HepG2 (cell line): Measurements from ENCODE around the gene ODC1. TPM values are rescaled to one million over a fixed set of nuclear protein-coding genes. Genes with fewer than 3 reads are reported as not detected.

ENCODE experiments used
- AGO2 ChIP-seq: fragments of 200-400 bp; formaldehyde crosslinking; optimal IDR thresholded peaks from 2 replicates; pipeline ENCODE3; 2017; ENCODE audit warnings: mild to moderate bottlenecking, low read depth, low read length, moderate library complexity
- ELF3 ChIP-seq: IDR thresholded peaks from 2 replicates; pipeline ENCODE4 v1.6.1; 2016; ENCODE audit warnings: missing genetic modification reagents, missing compliant biosample characterization
- ELF4 ChIP-seq: sonication (generic); formaldehyde crosslinking; IDR thresholded peaks from 2 replicates; pipeline ENCODE4 v1.5.0; 2020; ENCODE audit warnings: missing genetic modification reagents, mild to moderate bottlenecking, moderate library complexity, borderline replicate concordance
- MAF1 ChIP-seq: sonication (generic); formaldehyde crosslinking; IDR thresholded peaks from 2 replicates; pipeline ENCODE4 v1.5.0; 2020; ENCODE audit warnings: missing genetic modification reagents, borderline replicate concordance
- MEF2D ChIP-seq: sonication (generic); formaldehyde crosslinking; IDR thresholded peaks from 2 replicates; pipeline ENCODE4 v1.5.1; 2020; ENCODE audit warnings: mild to moderate bottlenecking, missing genetic modification reagents
- MLLT10 ChIP-seq: sonication (generic); formaldehyde crosslinking; IDR thresholded peaks from 2 replicates; pipeline ENCODE4 v1.4.0; 2020; ENCODE audit warnings: missing genetic modification reagents
- NBN ChIP-seq: fragments of 450-650 bp; conservative IDR thresholded peaks from 2 replicates; pipeline ENCODE4 v1.6.1; 2017
- NR2F6 ChIP-seq, 2 experiments: IDR thresholded peaks; 2 replicates each; pipeline ENCODE4 v1.6.1; 2016; ENCODE audit warnings: antibody characterized with exemption in 1 of 2, mild to moderate bottlenecking in 1 of 2
- RELA ChIP-seq: sonication (generic); formaldehyde crosslinking; IDR thresholded peaks from 2 replicates; pipeline ENCODE4 v1.4.0; 2020; ENCODE audit warnings: missing genetic modification reagents
- SMAD1 ChIP-seq: sonication (generic); formaldehyde crosslinking; IDR thresholded peaks from 2 replicates; pipeline ENCODE4 v1.4.0; 2020; ENCODE audit warnings: missing genetic modification reagents, low read depth, mild to moderate bottlenecking, borderline replicate concordance
- TEAD3 ChIP-seq: optimal IDR thresholded peaks from 2 replicates; pipeline ENCODE3; 2016; ENCODE audit warnings: borderline replicate concordance
- ZFP37 ChIP-seq: sonication (generic); formaldehyde crosslinking; IDR thresholded peaks from 2 replicates; pipeline ENCODE4 v1.4.0; 2020; ENCODE audit warnings: missing genetic modification reagents, borderline replicate concordance
- ZNF30 ChIP-seq: sonication (generic); formaldehyde crosslinking; IDR thresholded peaks from 2 replicates; pipeline ENCODE4 v1.5.0; 2020; ENCODE audit warnings: mild to moderate bottlenecking, missing genetic modification reagents
- ZNF660 ChIP-seq: sonication (generic); formaldehyde crosslinking; IDR thresholded peaks from 2 replicates; pipeline ENCODE4 v1.5.1; 2020; ENCODE audit warnings: mild to moderate bottlenecking, low read depth, missing genetic modification reagents, borderline replicate concordance
- ZSCAN20 ChIP-seq: sonication (generic); formaldehyde crosslinking; IDR thresholded peaks from 2 replicates; pipeline ENCODE4 v1.4.0; 2020; ENCODE audit warnings: missing genetic modification reagents, mild to moderate bottlenecking, borderline replicate concordance
- polyA plus RNA-seq, 8 experiments: library from polyadenylated mRNA; depleted of rRNA in 3 of 8; stranded (reverse) in 7 of 8; unstranded in 1 of 8; fragments of >200 nt; fragmentation: Illumina TruSeq in 4 of 8; extraction: Trizol in 4 of 8; gene quantifications; 2 replicates each; pipeline versions ENCODE4 v1.2.1 to v1.2.3, GENCODE V29; 2011 to 2016; ENCODE audit warnings: low read depth in 4 of 8, missing spikeins in 1 of 8, mixed read lengths in 1 of 8; ENCODE audit not compliant: insufficient read depth in 1 of 8
- total RNA-seq, 5 experiments: library from RNA; depleted of rRNA; stranded (reverse); fragments of >200 nt; fragmentation: Illumina TruSeq; extraction: Trizol; gene quantifications; 2 replicates each; pipeline ENCODE4 v1.2.3, GENCODE V29; 2016; ENCODE audit warnings: low read depth in 1 of 5
- TF ChIP-seq, protein P1 (sequence below): sonication (generic); formaldehyde crosslinking; IDR thresholded peaks from 2 replicates; pipeline ENCODE4 v1.4.0; 2020; ENCODE audit warnings: mild to moderate bottlenecking, missing genetic modification reagents
- TF ChIP-seq, protein P2 (sequence below): sonication (generic); formaldehyde crosslinking; IDR thresholded peaks from 2 replicates; pipeline ENCODE4 v1.4.0; 2020; ENCODE audit warnings: missing genetic modification reagents, borderline replicate concordance
- TF ChIP-seq, protein P3 (sequence below): fragments of 450-650 bp; IDR thresholded peaks from 2 replicates; pipeline ENCODE4 v1.6.1; 2017; ENCODE audit warnings: mild to moderate bottlenecking
- TF ChIP-seq, protein P4 (sequence below): sonication (generic); formaldehyde crosslinking; conservative IDR thresholded peaks from 2 replicates; pipeline ENCODE4 v1.4.0; 2020; ENCODE audit warnings: missing genetic modification reagents

ODC1 gene
- total and polyA plus RNA-seq, 2 of the 13 experiments (the other 11 are each of a cell fraction or from before 2014, with no cell fraction given): 142 to 371 TPM

DNA sequence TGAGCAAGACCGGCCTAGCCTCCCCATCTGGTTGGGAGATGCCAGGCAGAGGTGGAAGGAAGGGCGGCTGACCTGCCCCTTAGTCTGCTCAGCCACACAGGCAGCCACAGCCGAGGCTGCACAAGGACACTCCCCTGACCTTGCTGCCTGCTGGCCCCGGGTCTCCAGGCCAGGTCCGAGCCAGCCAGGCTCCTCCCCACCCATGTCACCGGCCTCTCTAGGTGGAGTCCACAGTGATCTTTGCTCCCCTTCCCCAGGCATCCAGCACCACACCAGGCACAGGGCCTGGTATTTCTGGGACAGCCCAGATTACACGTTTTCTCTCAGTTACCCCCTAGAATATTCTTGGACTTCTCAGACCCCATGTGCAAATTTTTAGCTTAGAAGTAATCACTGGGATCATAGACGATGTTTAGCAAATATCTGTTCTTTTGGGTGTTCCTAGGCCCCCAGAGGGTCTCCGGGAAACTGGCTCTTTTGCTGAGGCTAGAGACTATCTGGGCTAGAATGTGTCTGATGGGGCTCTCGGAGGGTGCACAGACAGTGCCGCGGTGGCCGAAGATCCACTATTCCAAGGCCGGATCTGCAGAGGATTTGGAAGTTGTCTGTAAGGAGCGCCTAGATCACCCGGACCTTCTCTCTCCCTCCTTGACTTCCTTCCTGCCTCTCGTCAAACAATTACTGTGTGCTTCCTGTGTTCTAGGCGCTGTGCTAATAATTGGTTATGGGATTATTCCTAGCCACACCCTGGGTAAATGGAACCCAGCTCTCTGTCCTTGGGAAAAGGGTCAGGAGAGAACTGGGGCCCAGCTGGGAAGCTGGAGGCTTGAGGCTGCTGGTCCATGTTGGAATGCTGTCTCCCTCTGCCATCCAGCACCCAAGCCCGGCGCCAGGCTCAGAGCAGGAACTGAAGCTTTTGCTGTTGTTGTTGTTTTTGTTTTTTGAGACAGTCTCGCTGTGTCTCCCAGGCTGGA is 46.9 kb downstream of the ODC1 start (continued):
- peak; percentile 70 for TF ChIP-seq NR2F6 (IDR thresholded peaks at IDR 0.05)
- peak; percentile 90 for TF ChIP-seq NR2F6 (CRISPR knock-in tag; IDR thresholded peaks at IDR 0.05)
- no peak; the same call in 1 of the 2 replicates for TF ChIP-seq SMAD1 (CRISPR knock-in tag)
- no peak for TF ChIP-seq ELF4 (CRISPR knock-in tag)
- TF ChIP-seq, protein P1, sequence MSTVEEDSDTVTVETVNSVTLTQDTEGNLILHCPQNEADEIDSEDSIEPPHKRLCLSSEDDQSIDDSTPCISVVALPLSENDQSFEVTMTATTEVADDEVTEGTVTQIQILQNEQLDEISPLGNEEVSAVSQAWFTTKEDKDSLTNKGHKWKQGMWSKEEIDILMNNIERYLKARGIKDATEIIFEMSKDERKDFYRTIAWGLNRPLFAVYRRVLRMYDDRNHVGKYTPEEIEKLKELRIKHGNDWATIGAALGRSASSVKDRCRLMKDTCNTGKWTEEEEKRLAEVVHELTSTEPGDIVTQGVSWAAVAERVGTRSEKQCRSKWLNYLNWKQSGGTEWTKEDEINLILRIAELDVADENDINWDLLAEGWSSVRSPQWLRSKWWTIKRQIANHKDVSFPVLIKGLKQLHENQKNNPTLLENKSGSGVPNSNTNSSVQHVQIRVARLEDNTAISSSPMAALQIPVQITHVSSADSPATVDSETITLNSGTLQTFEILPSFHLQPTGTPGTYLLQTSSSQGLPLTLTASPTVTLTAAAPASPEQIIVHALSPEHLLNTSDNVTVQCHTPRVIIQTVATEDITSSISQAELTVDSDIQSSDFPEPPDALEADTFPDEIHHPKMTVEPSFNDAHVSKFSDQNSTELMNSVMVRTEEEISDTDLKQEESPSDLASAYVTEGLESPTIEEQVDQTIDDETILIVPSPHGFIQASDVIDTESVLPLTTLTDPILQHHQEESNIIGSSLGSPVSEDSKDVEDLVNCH (CRISPR knock-in tag): no peak
- no peak for TF ChIP-seq MEF2D (CRISPR knock-in tag)
- TF ChIP-seq ZNF660 (CRISPR knock-in tag): no peak
- TF ChIP-seq ZFP37 (CRISPR knock-in tag): peak; percentile 23; the same call in 1 of the 2 replicates
- no peak for TF ChIP-seq MLLT10 (CRISPR knock-in tag)
- TF ChIP-seq, protein P2, sequence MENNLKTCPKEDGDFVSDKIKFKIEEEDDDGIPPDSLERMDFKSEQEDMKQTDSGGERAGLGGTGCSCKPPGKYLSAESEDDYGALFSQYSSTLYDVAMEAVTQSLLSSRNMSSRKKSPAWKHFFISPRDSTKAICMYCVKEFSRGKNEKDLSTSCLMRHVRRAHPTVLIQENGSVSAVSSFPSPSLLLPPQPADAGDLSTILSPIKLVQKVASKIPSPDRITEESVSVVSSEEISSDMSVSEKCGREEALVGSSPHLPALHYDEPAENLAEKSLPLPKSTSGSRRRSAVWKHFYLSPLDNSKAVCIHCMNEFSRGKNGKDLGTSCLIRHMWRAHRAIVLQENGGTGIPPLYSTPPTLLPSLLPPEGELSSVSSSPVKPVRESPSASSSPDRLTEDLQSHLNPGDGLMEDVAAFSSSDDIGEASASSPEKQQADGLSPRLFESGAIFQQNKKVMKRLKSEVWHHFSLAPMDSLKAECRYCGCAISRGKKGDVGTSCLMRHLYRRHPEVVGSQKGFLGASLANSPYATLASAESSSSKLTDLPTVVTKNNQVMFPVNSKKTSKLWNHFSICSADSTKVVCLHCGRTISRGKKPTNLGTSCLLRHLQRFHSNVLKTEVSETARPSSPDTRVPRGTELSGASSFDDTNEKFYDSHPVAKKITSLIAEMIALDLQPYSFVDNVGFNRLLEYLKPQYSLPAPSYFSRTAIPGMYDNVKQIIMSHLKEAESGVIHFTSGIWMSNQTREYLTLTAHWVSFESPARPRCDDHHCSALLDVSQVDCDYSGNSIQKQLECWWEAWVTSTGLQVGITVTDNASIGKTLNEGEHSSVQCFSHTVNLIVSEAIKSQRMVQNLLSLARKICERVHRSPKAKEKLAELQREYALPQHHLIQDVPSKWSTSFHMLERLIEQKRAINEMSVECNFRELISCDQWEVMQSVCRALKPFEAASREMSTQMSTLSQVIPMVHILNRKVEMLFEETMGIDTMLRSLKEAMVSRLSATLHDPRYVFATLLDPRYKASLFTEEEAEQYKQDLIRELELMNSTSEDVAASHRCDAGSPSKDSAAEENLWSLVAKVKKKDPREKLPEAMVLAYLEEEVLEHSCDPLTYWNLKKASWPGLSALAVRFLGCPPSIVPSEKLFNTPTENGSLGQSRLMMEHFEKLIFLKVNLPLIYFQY (CRISPR knock-in tag): peak; percentile 64; the same call in 1 of the 2 replicates
- TF ChIP-seq AGO2: peak; percentile 20
- no peak for TF ChIP-seq RELA (CRISPR knock-in tag)
- TF ChIP-seq ZNF30: no peak
- no peak for TF ChIP-seq ZSCAN20
- peak; percentile 75 for TF ChIP-seq ELF3 (CRISPR knock-in tag)
- no peak for TF ChIP-seq NBN
- no peak for TF ChIP-seq MAF1
- TF ChIP-seq, protein P3, sequence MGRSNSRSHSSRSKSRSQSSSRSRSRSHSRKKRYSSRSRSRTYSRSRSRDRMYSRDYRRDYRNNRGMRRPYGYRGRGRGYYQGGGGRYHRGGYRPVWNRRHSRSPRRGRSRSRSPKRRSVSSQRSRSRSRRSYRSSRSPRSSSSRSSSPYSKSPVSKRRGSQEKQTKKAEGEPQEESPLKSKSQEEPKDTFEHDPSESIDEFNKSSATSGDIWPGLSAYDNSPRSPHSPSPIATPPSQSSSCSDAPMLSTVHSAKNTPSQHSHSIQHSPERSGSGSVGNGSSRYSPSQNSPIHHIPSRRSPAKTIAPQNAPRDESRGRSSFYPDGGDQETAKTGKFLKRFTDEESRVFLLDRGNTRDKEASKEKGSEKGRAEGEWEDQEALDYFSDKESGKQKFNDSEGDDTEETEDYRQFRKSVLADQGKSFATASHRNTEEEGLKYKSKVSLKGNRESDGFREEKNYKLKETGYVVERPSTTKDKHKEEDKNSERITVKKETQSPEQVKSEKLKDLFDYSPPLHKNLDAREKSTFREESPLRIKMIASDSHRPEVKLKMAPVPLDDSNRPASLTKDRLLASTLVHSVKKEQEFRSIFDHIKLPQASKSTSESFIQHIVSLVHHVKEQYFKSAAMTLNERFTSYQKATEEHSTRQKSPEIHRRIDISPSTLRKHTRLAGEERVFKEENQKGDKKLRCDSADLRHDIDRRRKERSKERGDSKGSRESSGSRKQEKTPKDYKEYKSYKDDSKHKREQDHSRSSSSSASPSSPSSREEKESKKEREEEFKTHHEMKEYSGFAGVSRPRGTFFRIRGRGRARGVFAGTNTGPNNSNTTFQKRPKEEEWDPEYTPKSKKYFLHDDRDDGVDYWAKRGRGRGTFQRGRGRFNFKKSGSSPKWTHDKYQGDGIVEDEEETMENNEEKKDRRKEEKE: no peak
- peak; percentile 90 for TF ChIP-seq TEAD3 (CRISPR knock-in tag)
- TF ChIP-seq, protein P4, sequence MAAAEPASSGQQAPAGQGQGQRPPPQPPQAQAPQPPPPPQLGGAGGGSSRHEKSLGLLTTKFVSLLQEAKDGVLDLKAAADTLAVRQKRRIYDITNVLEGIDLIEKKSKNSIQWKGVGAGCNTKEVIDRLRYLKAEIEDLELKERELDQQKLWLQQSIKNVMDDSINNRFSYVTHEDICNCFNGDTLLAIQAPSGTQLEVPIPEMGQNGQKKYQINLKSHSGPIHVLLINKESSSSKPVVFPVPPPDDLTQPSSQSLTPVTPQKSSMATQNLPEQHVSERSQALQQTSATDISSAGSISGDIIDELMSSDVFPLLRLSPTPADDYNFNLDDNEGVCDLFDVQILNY (CRISPR knock-in tag): no peak
